Mesenchymal stem cell (in vitro differentiated cells and primary cell): ENCODE results near the gene CCDC85C.

Experiments
- DNase-seq: peaks from one replicate; pipeline ENCODE4 v3.0.0-alpha.2; 2013
- H2AFZ ChIP-seq: one replicate; pipeline ENCODE4 v1.6.1; 2013; ENCODE audit warnings: low read depth, mild to moderate bottlenecking, control low read depth, inconsistent platforms, low read length, moderate library complexity
- H2AK5ac ChIP-seq: 2 replicates; pipeline ENCODE4 v1.6.1; 2013; ENCODE audit warnings: low read length, moderate library complexity, mild to moderate bottlenecking, inconsistent platforms; ENCODE audit not compliant: severe bottlenecking
- H2BK120ac ChIP-seq: one replicate; pipeline ENCODE4 v1.6.1; 2013; ENCODE audit warnings: low read depth, mild to moderate bottlenecking, inconsistent platforms, low read length, moderate library complexity
- H2BK12ac ChIP-seq, 2 experiments: one replicate each; pipeline ENCODE4 v1.6.1; 2013; ENCODE audit warnings: inconsistent platforms in 2 of 2, low read length in 2 of 2, mild to moderate bottlenecking in 2 of 2, moderate library complexity in 2 of 2, control low read depth in 1 of 2
- H2BK15ac ChIP-seq: one replicate; pipeline ENCODE4 v1.6.1; 2013; ENCODE audit warnings: mild to moderate bottlenecking, low read depth, inconsistent platforms; ENCODE audit not compliant: poor library complexity, severe bottlenecking
- H2BK5ac ChIP-seq: 2 replicates; pipeline ENCODE4 v1.6.1; 2013; ENCODE audit warnings: low read depth, mild to moderate bottlenecking, low read length, control low read depth, inconsistent platforms; ENCODE audit not compliant: poor library complexity, severe bottlenecking
- H3K14ac ChIP-seq, 2 experiments: one replicate each; pipeline ENCODE4 v1.6.1; 2013; ENCODE audit warnings: inconsistent platforms in 2 of 2, low read length in 2 of 2, control low read depth in 1 of 2, mild to moderate bottlenecking in 1 of 2, moderate library complexity in 1 of 2
- H3K18ac ChIP-seq, 2 experiments: one replicate each; pipeline ENCODE4 v1.6.1; 2013; ENCODE audit warnings: inconsistent platforms in 2 of 2, low read length in 2 of 2, control low read depth in 1 of 2, low read depth in 1 of 2, mild to moderate bottlenecking in 1 of 2
- H3K23ac ChIP-seq, 2 experiments: one replicate each; pipeline ENCODE4 v1.6.1; 2013; ENCODE audit warnings: inconsistent platforms in 2 of 2, low read length in 2 of 2, mild to moderate bottlenecking in 2 of 2, moderate library complexity in 2 of 2, control low read depth in 1 of 2
- H3K27ac ChIP-seq: 2 replicates; pipeline ENCODE4 v1.5.1; 2013; ENCODE audit warnings: mild to moderate bottlenecking, moderate library complexity, low read length, control low read depth, inconsistent platforms; ENCODE audit not compliant: poor library complexity, severe bottlenecking
- H3K27me3 ChIP-seq, 2 experiments: 2 replicates each; pipeline versions ENCODE4 v1.6.1 to v1.7.0; 2013; ENCODE audit warnings: low read length in 2 of 2, mild to moderate bottlenecking in 2 of 2, moderate library complexity in 2 of 2, control low read depth in 1 of 2, inconsistent platforms in 1 of 2; ENCODE audit not compliant: control insufficient read depth in 1 of 2, insufficient read depth in 1 of 2
- H3K36me3 ChIP-seq, 2 experiments: 2 replicates each; pipeline versions ENCODE4 v1.6.1 to v1.7.0; 2013; ENCODE audit warnings: low read length in 2 of 2, control low read depth in 1 of 2, inconsistent platforms in 1 of 2, low read depth in 1 of 2, mild to moderate bottlenecking in 1 of 2; ENCODE audit not compliant: insufficient read depth in 2 of 2, control insufficient read depth in 1 of 2
- H3K4ac ChIP-seq, 2 experiments: one replicate each; pipeline ENCODE4 v1.6.1; 2013; ENCODE audit warnings: inconsistent platforms in 2 of 2, low read length in 2 of 2, mild to moderate bottlenecking in 2 of 2, moderate library complexity in 2 of 2, control low read depth in 1 of 2, low read depth in 1 of 2
- H3K4me1 ChIP-seq: 2 replicates; pipeline ENCODE4 v1.6.1; 2013; ENCODE audit warnings: low read depth, low read length, control low read depth; ENCODE audit not compliant: control insufficient read depth, insufficient read depth
- H3K4me2 ChIP-seq: 2 replicates; pipeline ENCODE4 v1.6.1; 2013; ENCODE audit warnings: low read length, mild to moderate bottlenecking, inconsistent platforms; ENCODE audit not compliant: poor library complexity, severe bottlenecking
- H3K4me3 ChIP-seq, 2 experiments: 2 replicates each; pipeline versions ENCODE4 v1.5.1 to v1.7.0; 2013; ENCODE audit warnings: low read length in 2 of 2, mild to moderate bottlenecking in 2 of 2, control low read depth in 1 of 2, low read depth in 1 of 2; ENCODE audit not compliant: insufficient read depth in 1 of 2
- H3K79me1 ChIP-seq: replicated peaks from 2 replicates; pipeline ENCODE4 v1.6.1; 2013; ENCODE audit warnings: mild to moderate bottlenecking, control low read depth, low read length, inconsistent platforms; ENCODE audit not compliant: poor library complexity, severe bottlenecking
- H3K9ac ChIP-seq: 2 replicates; pipeline ENCODE4 v1.7.0; 2013; ENCODE audit warnings: mild to moderate bottlenecking, low read length, moderate library complexity
- H3K9me3 ChIP-seq: 2 replicates; pipeline ENCODE4 v1.7.0; 2013; ENCODE audit warnings: mild to moderate bottlenecking, low read length; ENCODE audit not compliant: control insufficient read depth
- H4K8ac ChIP-seq: one replicate; pipeline ENCODE4 v1.6.1; 2013; ENCODE audit warnings: inconsistent platforms, mild to moderate bottlenecking, low read length, moderate library complexity
- H4K91ac ChIP-seq: one replicate; pipeline ENCODE4 v1.6.1; 2013; ENCODE audit warnings: mild to moderate bottlenecking, low read length, inconsistent platforms
- WGBS: methylation state at CpG from one replicate; pipeline ENCODE4 v1.1.7; 2013; ENCODE audit warnings: mixed read lengths; 5-methylcytosine and 5-hydroxymethylcytosine counted together

CCDC85C gene

DNA sequence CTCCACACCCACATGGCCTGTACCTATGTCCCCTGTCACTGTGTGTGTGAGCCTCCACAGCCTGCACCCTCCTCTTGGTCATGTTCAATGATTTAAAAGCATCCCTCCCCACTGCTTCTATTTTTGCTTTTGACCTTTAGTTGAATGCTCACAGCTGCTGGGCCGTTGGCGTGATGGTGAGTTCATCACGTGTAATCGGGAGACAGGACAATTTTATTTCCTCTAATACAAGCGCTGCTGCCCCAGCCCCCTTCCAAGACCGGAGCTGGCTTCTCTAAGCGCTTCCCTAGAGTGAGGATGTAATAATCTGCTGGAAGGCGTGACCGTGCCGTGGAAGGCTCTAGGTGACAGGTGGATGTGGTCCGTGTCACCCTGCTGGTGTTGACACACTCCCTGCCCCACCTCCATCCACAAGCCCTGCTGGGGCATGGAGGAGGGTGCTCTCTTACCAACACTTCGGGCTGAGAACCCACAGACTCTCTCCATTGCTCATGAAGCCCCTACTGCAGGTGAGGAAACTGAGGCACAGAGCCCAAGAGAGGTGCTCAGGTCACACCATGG, 25.4 kb downstream of the CCDC85C start:
- peaks cover 2% of the 10 kb centered on the region for H3K79me1 ChIP-seq
- no peak overlapping the region for H3K14ac ChIP-seq
- H3K27ac ChIP-seq = no peak overlapping the region
- H2BK15ac ChIP-seq = no peak overlapping the region
- peak overlapping the region in 1 of 2 experiments; percentile 32 for H2BK12ac ChIP-seq
- H3K4me1 ChIP-seq = peaks cover 58% of the 10 kb centered on the region
- no peak for DNase-seq
- H2BK5ac ChIP-seq = no peak overlapping the region
- H3K9me3 ChIP-seq = no peaks in the 10 kb centered on the region
- no peak overlapping the region for H2AFZ ChIP-seq
- H3K4me3 ChIP-seq = no peak overlapping the region
- H2BK120ac ChIP-seq = no peak overlapping the region
- no peaks in the 10 kb centered on the region for H3K36me3 ChIP-seq
- no peak overlapping the region for H3K4me2 ChIP-seq
- no peak overlapping the region for H4K8ac ChIP-seq
- H3K18ac ChIP-seq = no peak overlapping the region
- H2AK5ac ChIP-seq = peak overlapping the region; percentile 20
- no peak overlapping the region for H4K91ac ChIP-seq
- no peak overlapping the region for H3K4ac ChIP-seq
- WGBS = 75% methylated on average over 11 of the region's 12 CpGs
- no peak overlapping the region for H3K9ac ChIP-seq
- H3K23ac ChIP-seq = no peak overlapping the region
- H3K27me3 ChIP-seq = peaks cover 0 to 40% of the 10 kb centered on the region in 2 experiments

DNA sequence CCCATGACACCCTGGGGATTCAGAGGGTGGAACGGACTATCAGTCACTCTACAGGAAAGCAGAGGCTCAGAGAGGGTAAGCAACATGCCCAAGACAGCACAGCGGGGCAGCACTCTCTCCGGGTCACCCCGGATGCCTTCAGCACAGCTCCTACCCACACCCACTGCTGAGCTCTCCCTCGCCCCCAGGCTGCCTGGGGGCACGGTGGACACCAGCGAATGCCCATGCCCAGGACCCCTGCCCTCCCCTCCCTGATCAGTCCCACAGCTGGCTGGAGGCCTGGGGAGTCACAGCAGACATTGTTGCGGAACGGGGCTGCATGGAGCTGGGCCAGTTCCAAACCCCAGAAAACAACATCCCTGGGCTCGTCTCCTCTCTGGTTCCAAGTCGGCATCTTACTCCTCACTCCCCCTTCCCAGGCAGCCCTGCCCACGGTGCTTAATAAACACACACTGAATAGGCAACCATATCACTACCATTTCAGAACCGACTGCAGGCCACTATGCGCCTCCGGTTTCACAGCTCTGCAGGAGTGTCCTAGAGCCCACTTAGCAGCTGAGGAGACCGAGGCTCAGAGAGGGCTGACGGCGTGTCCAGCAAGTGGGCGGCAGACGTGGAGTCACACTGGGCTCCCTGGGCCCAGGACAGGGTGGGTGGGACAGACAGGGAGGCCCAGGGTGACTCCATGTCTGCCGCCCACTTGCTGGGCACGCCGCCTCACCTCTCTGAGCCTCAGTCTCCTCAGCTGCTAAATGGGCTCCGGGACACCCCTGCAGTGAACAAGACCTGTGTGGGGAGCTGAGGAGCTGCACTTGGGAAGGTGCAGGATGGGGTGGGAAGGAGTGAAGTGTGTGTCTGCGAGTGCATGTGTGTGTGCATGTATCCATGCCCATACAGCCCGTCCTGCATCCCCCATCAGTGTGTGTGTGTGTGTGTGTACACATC, 27.0 kb downstream of the CCDC85C start:
- H2BK120ac ChIP-seq = no peak overlapping the region
- no peak overlapping the region for H3K4me3 ChIP-seq
- H3K79me1 ChIP-seq = peaks cover 2% of the 10 kb centered on the region
- 88% methylated on average over 24 of the region's 26 CpGs for WGBS
- DNase-seq = no peak
- H2BK12ac ChIP-seq = no peak overlapping the region
- H2AFZ ChIP-seq = no peak overlapping the region
- H3K4ac ChIP-seq = no peak overlapping the region
- peaks cover 7 to 46% of the 10 kb centered on the region in 2 experiments for H3K27me3 ChIP-seq
- H2AK5ac ChIP-seq = no peak overlapping the region
- H3K18ac ChIP-seq = no peak overlapping the region
- H3K9me3 ChIP-seq = no peaks in the 10 kb centered on the region
- H3K9ac ChIP-seq = no peak overlapping the region
- no peak overlapping the region for H3K4me2 ChIP-seq
- peak overlapping the region; percentile 15 for H4K91ac ChIP-seq
- H4K8ac ChIP-seq = no peak overlapping the region
- H3K27ac ChIP-seq = no peak overlapping the region
- peak overlapping the region in 1 of 2 experiments; percentile 26 for H3K14ac ChIP-seq
- H3K4me1 ChIP-seq = peaks cover 74% of the 10 kb centered on the region
- H2BK5ac ChIP-seq = no peak overlapping the region
- H2BK15ac ChIP-seq = no peak overlapping the region
- no peak overlapping the region for H3K23ac ChIP-seq
- H3K36me3 ChIP-seq = no peaks in the 10 kb centered on the region

DNA sequence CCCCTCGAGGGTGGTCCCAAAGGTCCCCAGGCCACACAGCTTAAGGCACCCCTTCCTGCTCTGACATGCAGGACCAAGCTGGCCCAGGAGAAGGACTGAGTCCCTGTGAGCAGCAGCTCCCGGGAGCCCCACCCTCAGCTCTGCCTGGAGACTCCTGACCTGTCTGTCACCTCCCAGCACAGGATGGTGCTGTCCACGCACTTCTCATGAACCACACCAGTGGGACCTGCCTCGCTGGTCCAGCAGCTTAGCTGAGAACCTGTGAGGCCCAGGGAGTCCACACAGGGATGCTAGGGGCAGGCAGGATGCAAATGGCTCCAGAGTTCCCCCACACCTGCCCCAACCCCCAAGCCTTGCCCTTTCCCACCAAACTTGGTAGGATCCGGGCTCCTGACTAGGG, 27.7 kb downstream of the CCDC85C start:
- H3K79me1 ChIP-seq = peaks cover 2% of the 10 kb centered on the region
- H3K9me3 ChIP-seq = no peaks in the 10 kb centered on the region
- no peak overlapping the region for H3K27ac ChIP-seq
- H4K91ac ChIP-seq = peak overlapping the region; percentile 30
- H4K8ac ChIP-seq = peak overlapping the region; percentile 39
- H2BK12ac ChIP-seq = no peak overlapping the region
- no peak overlapping the region for H3K14ac ChIP-seq
- no peak overlapping the region for H3K23ac ChIP-seq
- H2BK120ac ChIP-seq = no peak overlapping the region
- peak overlapping the region; percentile 40 for H2AK5ac ChIP-seq
- no peaks in the 10 kb centered on the region for H3K36me3 ChIP-seq
- no peak overlapping the region for H2BK5ac ChIP-seq
- DNase-seq = no peak
- H3K4me1 ChIP-seq = peaks cover 81% of the 10 kb centered on the region
- H3K18ac ChIP-seq = no peak overlapping the region
- 72% methylated on average over 5 of the region's 5 CpGs for WGBS
- peaks cover 8 to 39% of the 10 kb centered on the region in 2 experiments for H3K27me3 ChIP-seq
- H3K9ac ChIP-seq = no peak overlapping the region
- H2AFZ ChIP-seq = no peak overlapping the region
- no peak overlapping the region for H2BK15ac ChIP-seq
- no peak overlapping the region for H3K4me2 ChIP-seq
- no peak overlapping the region for H3K4me3 ChIP-seq
- H3K4ac ChIP-seq = no peak overlapping the region
